Measurements from ENCODE around the gene MAP2K5.

The MAP2K5 gene

DNA sequence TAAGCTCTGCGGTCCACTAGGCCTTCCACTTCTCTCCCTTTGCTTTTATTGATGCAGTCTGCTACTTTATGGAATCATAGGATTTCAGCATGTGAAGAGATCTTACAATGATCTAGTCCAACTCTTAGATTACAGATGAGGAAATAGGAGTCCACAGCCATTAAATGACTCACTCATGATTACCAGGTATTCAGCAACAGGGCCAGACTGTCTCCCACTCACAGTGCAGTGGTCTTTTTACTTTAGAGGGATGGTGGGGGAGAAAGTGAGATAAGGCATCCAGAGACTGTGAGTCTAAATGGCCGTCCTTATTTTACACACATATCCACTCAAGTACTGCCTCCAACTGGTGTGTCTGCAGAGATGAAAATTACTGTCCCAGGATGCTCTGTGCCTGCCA, 194.3 kb downstream of the MAP2K5 start:
- Histone ChIP-seq H3K4me3 (ENCODE audit: low read length) (no peak overlapping the region), H3K79me2 (ENCODE audit: low read length) (no peaks in the 10 kb centered on the region), H4K20me1 (ENCODE audit: insufficient read depth, low read length) (no peaks in the 10 kb centered on the region), H3K4me2 (ENCODE audit: low read depth, low read length) (no peak overlapping the region), H3K27ac (ENCODE audit: low read length) (no peak overlapping the region), H3K4me1 (ENCODE audit: low read length) (peaks cover 21% of the 10 kb centered on the region), H3K9me3 (replicated peaks; ENCODE audit: insufficient read depth, low read length) (no peaks in the 10 kb centered on the region), H2AFZ (ENCODE audit: low read length) (no peak overlapping the region), H3K9ac (ENCODE audit: low read length) (no peak overlapping the region), H3K27me3 (replicated peaks; ENCODE audit: insufficient read depth, low read length) (no peaks in the 10 kb centered on the region), H3K9me2 (replicated peaks; ENCODE audit: insufficient read depth, low read length) (no peaks in the 10 kb centered on the region), H3F3A (ENCODE audit: insufficient read depth, low read length) (peaks cover 4% of the 10 kb centered on the region; the same call in 1 of the 2 replicates), H3K36me3 (replicated peaks; ENCODE audit: insufficient read depth, low read length) (no peaks in the 10 kb centered on the region)
- DNase-seq, result no peak
- TF ChIP-seq, protein P1, sequence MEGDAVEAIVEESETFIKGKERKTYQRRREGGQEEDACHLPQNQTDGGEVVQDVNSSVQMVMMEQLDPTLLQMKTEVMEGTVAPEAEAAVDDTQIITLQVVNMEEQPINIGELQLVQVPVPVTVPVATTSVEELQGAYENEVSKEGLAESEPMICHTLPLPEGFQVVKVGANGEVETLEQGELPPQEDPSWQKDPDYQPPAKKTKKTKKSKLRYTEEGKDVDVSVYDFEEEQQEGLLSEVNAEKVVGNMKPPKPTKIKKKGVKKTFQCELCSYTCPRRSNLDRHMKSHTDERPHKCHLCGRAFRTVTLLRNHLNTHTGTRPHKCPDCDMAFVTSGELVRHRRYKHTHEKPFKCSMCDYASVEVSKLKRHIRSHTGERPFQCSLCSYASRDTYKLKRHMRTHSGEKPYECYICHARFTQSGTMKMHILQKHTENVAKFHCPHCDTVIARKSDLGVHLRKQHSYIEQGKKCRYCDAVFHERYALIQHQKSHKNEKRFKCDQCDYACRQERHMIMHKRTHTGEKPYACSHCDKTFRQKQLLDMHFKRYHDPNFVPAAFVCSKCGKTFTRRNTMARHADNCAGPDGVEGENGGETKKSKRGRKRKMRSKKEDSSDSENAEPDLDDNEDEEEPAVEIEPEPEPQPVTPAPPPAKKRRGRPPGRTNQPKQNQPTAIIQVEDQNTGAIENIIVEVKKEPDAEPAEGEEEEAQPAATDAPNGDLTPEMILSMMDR (IDR thresholded peaks at IDR 0.05; ENCODE audit: low read length), result no peak
- no peak for TF ChIP-seq EZH2phosphoT487 (IDR thresholded peaks at IDR 0.05; ENCODE audit: low read length)

DNA sequence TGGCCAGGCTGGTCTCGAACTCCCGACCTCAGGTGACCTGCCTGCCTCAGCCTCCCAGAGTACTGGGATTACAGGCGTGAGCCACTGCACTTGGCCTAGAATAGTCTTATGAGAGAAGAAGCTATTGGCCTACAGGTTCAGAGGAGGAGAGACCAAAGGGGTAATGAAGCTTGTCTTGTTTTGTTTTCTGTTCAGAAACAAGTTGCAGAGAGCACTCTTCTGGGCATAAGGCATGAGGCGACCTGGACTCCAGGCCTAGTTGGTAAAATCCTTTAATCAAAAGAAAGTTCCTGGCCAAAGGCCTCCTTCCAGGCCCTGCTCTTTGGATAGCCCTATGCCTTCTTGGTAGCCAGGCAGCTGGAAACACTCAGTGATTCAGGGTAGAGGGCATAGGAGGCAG, 195.6 kb downstream of the MAP2K5 start:
- H3K27ac ChIP-seq (ENCODE audit: low read length), result no peak overlapping the region
- H3F3A ChIP-seq (ENCODE audit: insufficient read depth, low read length), result peaks cover 4% of the 10 kb centered on the region; the same call in 1 of the 2 replicates
- peaks cover 21% of the 10 kb centered on the region for H3K4me1 ChIP-seq (ENCODE audit: low read length)
- no peak overlapping the region for H2AFZ ChIP-seq (ENCODE audit: low read length)
- no peaks in the 10 kb centered on the region for H3K36me3 ChIP-seq (replicated peaks; ENCODE audit: insufficient read depth, low read length)
- no peaks in the 10 kb centered on the region for H3K9me3 ChIP-seq (replicated peaks; ENCODE audit: insufficient read depth, low read length)
- no peak for DNase-seq
- TF ChIP-seq, protein P1 (IDR thresholded peaks at IDR 0.05; ENCODE audit: low read length), result no peak
- no peak for TF ChIP-seq EZH2phosphoT487 (IDR thresholded peaks at IDR 0.05; ENCODE audit: low read length)
- TF ChIP-seq EZH2 (optimal IDR thresholded peaks at IDR 0.05; ENCODE audit: low read depth, low read length), result no peak
- H3K9ac ChIP-seq (ENCODE audit: low read length), result no peak overlapping the region
- no peaks in the 10 kb centered on the region for H3K9me2 ChIP-seq (replicated peaks; ENCODE audit: insufficient read depth, low read length)
- H3K4me3 ChIP-seq (ENCODE audit: low read length), result no peak overlapping the region
- no peaks in the 10 kb centered on the region for H3K27me3 ChIP-seq (replicated peaks; ENCODE audit: insufficient read depth, low read length)
- no peak overlapping the region for H3K4me2 ChIP-seq (ENCODE audit: low read depth, low read length)
- H3K79me2 ChIP-seq (ENCODE audit: low read length), result no peaks in the 10 kb centered on the region
- H4K20me1 ChIP-seq (ENCODE audit: insufficient read depth, low read length), result no peaks in the 10 kb centered on the region

DNA sequence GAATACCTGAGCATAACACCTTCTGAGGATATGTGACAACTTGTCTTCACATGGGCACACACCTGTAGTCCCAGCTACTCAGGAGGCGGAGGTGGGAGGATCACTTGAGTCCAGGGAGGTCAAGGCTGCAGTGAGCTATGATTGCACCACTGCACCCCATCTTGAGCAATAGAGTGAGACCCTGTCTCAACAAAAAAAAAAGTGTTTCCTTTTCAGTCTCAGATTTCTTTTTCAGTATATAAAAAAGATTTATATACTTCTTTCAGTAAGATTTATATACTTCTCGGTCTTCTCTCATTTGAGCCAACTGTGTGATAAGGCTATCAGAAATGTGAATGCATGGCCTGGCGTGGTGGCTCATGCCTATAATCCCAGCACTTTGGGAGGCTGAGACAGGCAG, 197.9 kb downstream of the MAP2K5 start:
- Histone ChIP-seq H3K27me3 (replicated peaks; ENCODE audit: insufficient read depth, low read length) (no peaks in the 10 kb centered on the region), H3K4me1 (ENCODE audit: low read length) (peaks cover 15% of the 10 kb centered on the region), H3F3A (ENCODE audit: insufficient read depth, low read length) (peaks cover 4% of the 10 kb centered on the region; the same call in 1 of the 2 replicates), H3K36me3 (replicated peaks; ENCODE audit: insufficient read depth, low read length) (no peaks in the 10 kb centered on the region), H3K4me2 (ENCODE audit: low read depth, low read length) (no peak overlapping the region), H2AFZ (ENCODE audit: low read length) (no peak overlapping the region), H3K9me2 (replicated peaks; ENCODE audit: insufficient read depth, low read length) (no peaks in the 10 kb centered on the region), H3K9ac (ENCODE audit: low read length) (no peak overlapping the region), H3K4me3 (ENCODE audit: low read length) (no peak overlapping the region), H3K27ac (ENCODE audit: low read length) (no peak overlapping the region), H4K20me1 (ENCODE audit: insufficient read depth, low read length) (no peaks in the 10 kb centered on the region), H3K9me3 (replicated peaks; ENCODE audit: insufficient read depth, low read length) (no peaks in the 10 kb centered on the region), H3K79me2 (ENCODE audit: low read length) (no peaks in the 10 kb centered on the region)
- TF ChIP-seq EZH2phosphoT487 (IDR thresholded peaks at IDR 0.05; ENCODE audit: low read length) (no peak), EZH2 (optimal IDR thresholded peaks at IDR 0.05; ENCODE audit: low read depth, low read length) (no peak)
- TF ChIP-seq, protein P1 (IDR thresholded peaks at IDR 0.05; ENCODE audit: low read length), result no peak
- no peak for DNase-seq

Data from MM.1S (cell line).